Measurements from ENCODE around the gene BOLA1.

Gene BOLA1

DNA sequence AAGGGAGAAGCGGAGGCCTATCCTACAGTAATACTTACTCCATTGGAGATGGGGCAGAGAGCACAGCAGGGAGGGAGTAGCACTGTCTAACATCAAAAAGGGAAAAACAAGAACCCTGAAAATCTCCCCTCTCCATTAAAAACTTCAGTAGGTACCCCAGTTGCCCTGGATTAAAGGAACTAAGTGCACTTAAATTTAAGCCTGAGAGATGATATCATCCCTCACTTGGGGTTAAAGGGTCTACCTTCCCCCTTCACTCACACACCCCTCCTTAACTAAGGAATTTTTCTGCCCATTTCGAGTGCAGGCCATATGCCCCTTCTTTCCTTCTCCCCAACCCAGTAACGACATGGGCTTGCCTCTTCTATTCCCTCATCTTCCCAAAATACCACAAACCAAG lies 41.1 kb downstream of the BOLA1 start:
- peaks cover 4 to 14% of the 10 kb centered on the region in 2 donors for H3K36me3 ChIP-seq (ENCODE audit: control insufficient read depth in 1 of 2, insufficient read depth in 2 of 2, low read length in 2 of 2)
- no peaks in the 10 kb centered on the region for H3K27me3 ChIP-seq (ENCODE audit: control insufficient read depth in 1 of 2, insufficient read depth in 2 of 2, low read length in 2 of 2)
- no peak overlapping the region for H3K27ac ChIP-seq (ENCODE audit: low read depth, low read length)
- no peak overlapping the region for H3K4me3 ChIP-seq (ENCODE audit: low read depth in 1 of 2, low read length in 2 of 2)
- H3K9me3 ChIP-seq (ENCODE audit: control insufficient read depth in 1 of 2, low read length in 2 of 2) = no peaks in the 10 kb centered on the region
- peaks cover 27 to 34% of the 10 kb centered on the region in 2 donors for H3K4me1 ChIP-seq (ENCODE audit: control insufficient read depth in 1 of 2, insufficient read depth in 2 of 2, low read length in 2 of 2)
- H3K9ac ChIP-seq (ENCODE audit: low read depth in 1 of 2, low read length in 2 of 2) = no peak overlapping the region

DNA sequence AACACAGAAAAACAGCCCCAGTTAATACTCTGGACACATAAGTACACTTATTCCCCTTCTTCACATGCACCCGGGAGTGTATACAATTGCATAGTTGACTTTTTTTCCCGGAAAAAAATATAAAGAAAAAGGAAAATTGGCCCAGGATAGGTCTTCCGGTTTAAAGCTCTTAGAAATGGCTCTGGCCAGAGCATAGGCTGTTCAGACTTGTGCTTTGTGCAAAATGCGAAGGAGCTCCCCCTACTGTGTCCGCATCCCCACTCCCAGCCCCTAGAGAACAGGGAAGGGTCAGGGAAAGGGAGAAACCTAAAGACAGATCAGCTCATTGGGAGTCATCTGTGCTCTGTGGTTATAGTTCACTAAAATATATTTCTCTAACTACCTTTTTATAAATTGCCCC lies 42.8 kb downstream of the BOLA1 start:
- Histone ChIP-seq H3K4me1 (ENCODE audit: control insufficient read depth in 1 of 2, insufficient read depth in 2 of 2, low read length in 2 of 2) (peaks cover 22 to 27% of the 10 kb centered on the region in 2 donors), H3K4me3 (ENCODE audit: low read depth in 1 of 2, low read length in 2 of 2) (no peak overlapping the region), H3K27ac (ENCODE audit: low read depth, low read length) (no peak overlapping the region), H3K9me3 (ENCODE audit: control insufficient read depth in 1 of 2, low read length in 2 of 2) (no peaks in the 10 kb centered on the region), H3K9ac (ENCODE audit: low read depth in 1 of 2, low read length in 2 of 2) (no peak overlapping the region), H3K36me3 (ENCODE audit: control insufficient read depth in 1 of 2, insufficient read depth in 2 of 2, low read length in 2 of 2) (peaks cover 6 to 18% of the 10 kb centered on the region in 2 donors), H3K27me3 (ENCODE audit: control insufficient read depth in 1 of 2, insufficient read depth in 2 of 2, low read length in 2 of 2) (no peaks in the 10 kb centered on the region)

GRCh38 chr1:149942885-149943284 lies 43.5 kb downstream of the BOLA1 start:
- Histone ChIP-seq H3K27me3 (ENCODE audit: control insufficient read depth in 1 of 2, insufficient read depth in 2 of 2, low read length in 2 of 2) (no peaks in the 10 kb centered on the region), H3K27ac (ENCODE audit: low read depth, low read length) (no peak overlapping the region), H3K9ac (ENCODE audit: low read depth in 1 of 2, low read length in 2 of 2) (no peak overlapping the region), H3K4me1 (ENCODE audit: control insufficient read depth in 1 of 2, insufficient read depth in 2 of 2, low read length in 2 of 2) (peaks cover 17 to 20% of the 10 kb centered on the region in 2 donors), H3K9me3 (ENCODE audit: control insufficient read depth in 1 of 2, low read length in 2 of 2) (no peaks in the 10 kb centered on the region), H3K4me3 (ENCODE audit: low read depth in 1 of 2, low read length in 2 of 2) (no peak overlapping the region), H3K36me3 (ENCODE audit: control insufficient read depth in 1 of 2, insufficient read depth in 2 of 2, low read length in 2 of 2) (peaks cover 8 to 22% of the 10 kb centered on the region in 2 donors)

- Histone ChIP-seq H3K27me3 (ENCODE audit: control insufficient read depth in 1 of 2, insufficient read depth in 2 of 2, low read length in 2 of 2) (no peaks in the 10 kb centered on the region), H3K27ac (ENCODE audit: low read depth, low read length) (no peak overlapping the region), H3K36me3 (ENCODE audit: control insufficient read depth in 1 of 2, insufficient read depth in 2 of 2, low read length in 2 of 2) (peaks cover 8 to 39% of the 10 kb centered on the region in 2 donors), H3K4me1 (ENCODE audit: control insufficient read depth in 1 of 2, insufficient read depth in 2 of 2, low read length in 2 of 2) (peaks cover 3% of the 10 kb centered on the region in 2 donors), H3K9ac (ENCODE audit: low read depth in 1 of 2, low read length in 2 of 2) (no peak overlapping the region), H3K4me3 (ENCODE audit: low read depth in 1 of 2, low read length in 2 of 2) (no peak overlapping the region), H3K9me3 (ENCODE audit: control insufficient read depth in 1 of 2, low read length in 2 of 2) (no peaks in the 10 kb centered on the region)
Measured at GRCh38 chr1:149945206-149945605, 45.8 kb downstream of the BOLA1 start.

DNA sequence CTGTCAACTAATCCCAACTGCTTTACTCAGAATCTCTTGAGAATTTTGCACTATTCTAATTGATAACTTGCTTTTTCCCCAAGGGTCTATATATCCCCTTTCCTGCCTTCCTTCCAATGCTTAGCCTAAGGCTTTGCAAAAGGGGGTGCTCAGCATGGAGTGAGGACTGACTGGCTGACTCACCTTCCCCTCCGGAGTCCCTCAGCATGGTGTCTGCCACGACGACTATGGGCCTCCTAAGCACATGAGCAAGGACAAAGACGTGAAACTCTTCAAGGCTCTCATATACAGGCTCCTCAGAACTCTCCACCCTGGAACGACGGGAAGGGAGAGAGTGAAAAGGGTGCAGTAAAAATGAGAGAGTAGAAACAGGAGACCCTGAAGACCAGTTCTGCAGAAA lies 50.5 kb downstream of the BOLA1 start:
- Histone ChIP-seq H3K4me3 (ENCODE audit: low read depth in 1 of 2, low read length in 2 of 2) (no peak overlapping the region), H3K4me1 (ENCODE audit: control insufficient read depth in 1 of 2, insufficient read depth in 2 of 2, low read length in 2 of 2) (no peaks in the 10 kb centered on the region), H3K27ac (ENCODE audit: low read depth, low read length) (no peak overlapping the region), H3K9me3 (ENCODE audit: control insufficient read depth in 1 of 2, low read length in 2 of 2) (no peaks in the 10 kb centered on the region), H3K36me3 (ENCODE audit: control insufficient read depth in 1 of 2, insufficient read depth in 2 of 2, low read length in 2 of 2) (peaks cover 8 to 30% of the 10 kb centered on the region in 2 donors), H3K9ac (ENCODE audit: low read depth in 1 of 2, low read length in 2 of 2) (no peak overlapping the region), H3K27me3 (ENCODE audit: control insufficient read depth in 1 of 2, insufficient read depth in 2 of 2, low read length in 2 of 2) (no peaks in the 10 kb centered on the region)
